NCI-H774 (cell line): ENCODE results near the gene EPB41.
"Not testable (repeated sequence)": the region's sequence is repeated elsewhere in the genome, so short reads cannot be mapped to it uniquely, and the experiment has no call there.

Experiments
- DNase-seq: peaks from one replicate; lab custom pipeline; 2025; lab: John Stamatoyannopoulos, UW

The EPB41 gene

DNA sequence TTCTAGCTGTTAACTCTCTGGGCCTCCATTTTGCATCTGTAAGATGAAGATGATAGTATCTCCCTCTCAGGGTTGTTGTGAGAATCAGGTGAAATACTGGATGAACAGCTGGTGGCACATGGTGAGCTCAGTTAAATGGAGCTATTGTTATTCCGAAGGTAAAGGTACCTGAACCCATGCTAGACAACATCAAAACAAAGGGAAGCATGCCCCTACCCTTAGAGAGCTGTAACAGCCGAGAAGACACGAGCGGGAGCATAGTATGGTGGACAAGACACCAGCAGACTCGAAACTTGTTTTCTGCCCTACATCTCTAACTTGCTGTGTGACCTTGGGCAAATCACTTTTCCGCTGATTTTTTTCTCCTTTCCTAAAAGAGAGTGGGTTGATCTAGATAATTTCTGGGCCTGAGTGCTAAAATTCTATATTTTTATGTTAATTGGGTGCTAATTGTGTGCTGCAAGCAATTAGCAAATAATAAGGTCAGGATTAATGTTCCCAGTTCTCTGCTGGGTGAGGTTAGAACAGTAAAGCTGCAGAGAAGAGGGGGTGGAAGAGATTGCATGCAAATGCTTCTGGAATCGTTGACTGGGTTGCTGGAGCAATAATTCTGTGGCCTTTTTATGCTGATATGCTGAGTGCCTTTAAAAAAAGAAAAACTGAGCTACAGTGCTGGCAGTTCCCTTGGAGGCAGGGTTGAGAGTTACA lies 198.5 kb downstream of the EPB41 start:
- no peak for DNase-seq

DNA sequence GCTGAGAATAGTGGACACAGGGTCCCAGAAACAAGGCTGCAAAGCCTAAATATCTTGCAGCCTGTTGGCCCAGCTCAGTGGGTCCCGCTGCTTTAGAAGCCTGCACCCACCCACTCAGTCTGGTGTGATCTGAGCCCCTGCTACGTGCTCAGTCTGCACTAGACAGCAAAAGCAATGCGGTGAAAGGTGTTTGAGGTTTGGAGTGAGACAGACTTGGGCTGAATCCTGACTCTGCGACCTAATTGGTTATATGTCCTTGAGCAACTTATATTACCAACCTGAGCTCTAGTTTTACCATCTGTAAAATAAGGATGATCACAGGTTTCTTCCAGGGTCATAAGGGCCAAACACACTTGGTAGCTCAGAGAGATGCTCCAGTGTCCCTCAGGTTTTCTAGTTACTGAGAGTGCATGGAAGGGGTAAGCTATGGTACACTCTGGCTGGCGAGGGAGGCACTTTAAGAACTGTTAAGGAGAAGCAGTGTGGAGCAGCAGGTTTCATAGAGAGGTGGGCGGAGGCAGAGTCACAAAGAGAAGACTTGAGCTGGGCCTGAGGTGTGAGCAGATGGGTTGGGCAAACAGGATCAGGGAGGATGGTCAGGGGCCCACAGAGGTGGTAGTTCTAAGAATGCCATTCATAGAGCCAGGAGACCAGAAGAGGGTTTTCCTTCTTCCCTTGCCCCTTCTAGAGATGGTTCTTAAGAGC lies 199.2 kb downstream of the EPB41 start:
- DNase-seq = no peak

DNA sequence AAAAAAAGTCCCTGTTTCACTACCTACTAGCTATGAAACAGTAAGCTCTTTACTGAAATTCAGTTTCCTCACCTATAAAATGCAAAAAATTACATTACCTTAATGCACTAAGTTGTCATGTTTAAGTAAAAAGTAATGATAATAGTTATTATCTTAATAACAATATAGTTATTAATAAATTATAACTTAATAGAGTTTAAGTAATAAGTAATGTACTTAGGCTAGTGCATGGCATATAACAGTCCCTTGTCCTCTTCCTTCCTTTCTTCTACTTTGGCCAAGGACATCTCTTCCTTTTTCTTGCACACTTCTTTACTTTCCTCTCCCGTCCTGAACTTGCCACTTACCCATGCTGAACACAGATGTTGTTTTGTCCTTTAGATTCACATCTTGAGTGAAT lies 200.3 kb downstream of the EPB41 start:
- no peak for DNase-seq

DNA sequence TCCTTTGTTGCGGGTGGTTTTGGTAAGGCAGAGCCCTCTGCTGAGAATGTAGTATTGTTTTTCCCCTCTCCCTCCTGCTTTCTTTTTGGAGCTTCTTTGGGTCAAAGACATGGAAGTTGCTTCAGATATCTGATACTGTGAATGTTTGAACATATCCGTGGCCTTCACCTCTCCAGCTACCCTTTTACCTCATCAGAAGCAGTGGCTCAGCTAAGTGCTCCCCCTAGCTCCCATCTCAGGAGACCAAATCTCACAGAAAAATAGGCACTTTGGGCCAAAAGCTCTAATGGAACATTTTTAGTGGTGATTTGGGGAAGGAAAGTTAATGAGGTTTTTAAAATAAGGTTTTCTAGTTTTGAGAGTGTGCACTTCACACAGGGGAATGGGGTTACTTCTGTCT lies 203.0 kb downstream of the EPB41 start:
- no peak for DNase-seq

DNA sequence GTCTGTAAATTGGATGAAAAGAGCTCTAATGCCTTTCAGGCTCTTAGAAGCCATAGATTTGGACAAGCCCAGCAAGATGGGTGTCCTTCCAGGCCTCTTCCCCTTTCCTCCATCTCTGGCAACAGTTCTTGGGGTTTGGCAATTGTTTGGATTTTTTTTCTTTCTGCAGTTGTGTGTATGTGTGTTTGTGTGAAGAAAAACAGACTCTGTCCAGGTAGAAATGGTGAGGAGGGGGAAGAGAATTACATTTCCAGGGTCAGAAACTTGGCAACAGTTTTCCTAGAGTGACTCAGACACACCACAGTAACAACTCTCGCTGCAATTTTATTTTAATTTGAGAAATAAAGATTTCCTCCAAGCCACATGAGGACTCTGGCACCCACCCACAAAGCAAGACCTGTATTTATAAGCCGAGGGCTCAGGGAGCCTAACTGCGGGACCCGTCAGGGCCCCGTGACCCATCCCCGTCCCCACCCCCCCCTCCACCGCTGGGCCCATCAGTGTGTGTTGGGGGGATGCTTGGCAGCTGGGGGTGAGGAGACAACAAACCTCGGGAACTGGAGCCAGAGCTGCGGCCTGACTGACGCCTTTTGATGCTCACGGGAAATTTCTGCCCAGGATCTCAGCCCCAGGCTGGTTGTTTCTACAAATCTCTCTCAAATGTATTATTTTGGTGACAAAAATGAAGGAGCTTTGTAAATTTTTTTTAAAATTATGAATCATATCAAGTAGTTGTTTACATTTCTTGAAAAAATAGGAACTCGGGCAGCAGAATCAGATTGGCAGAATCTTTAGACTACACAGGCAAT lies 205.0 kb downstream of the EPB41 start:
- DNase-seq = no peak

DNA sequence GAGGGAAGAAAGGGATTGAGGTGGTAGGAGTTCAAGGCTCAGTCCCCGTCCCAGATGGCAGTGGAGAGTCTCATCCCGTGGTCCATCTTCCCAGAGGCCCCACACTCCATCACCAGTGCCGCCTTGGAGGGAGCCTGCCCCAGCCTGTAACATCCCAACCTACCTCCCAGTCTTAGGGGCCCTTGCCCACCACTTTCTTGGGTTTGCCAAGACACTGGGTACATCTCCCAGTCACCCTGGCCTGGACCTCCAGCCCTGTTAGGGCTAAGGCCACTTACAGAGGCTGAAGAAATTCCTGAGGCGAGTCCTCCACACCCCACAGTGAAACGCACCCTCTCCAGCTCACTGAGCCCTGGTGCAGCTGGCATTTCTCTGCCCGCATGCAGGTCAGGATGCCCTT lies 206.0 kb downstream of the EPB41 start:
- no peak for DNase-seq

DNA sequence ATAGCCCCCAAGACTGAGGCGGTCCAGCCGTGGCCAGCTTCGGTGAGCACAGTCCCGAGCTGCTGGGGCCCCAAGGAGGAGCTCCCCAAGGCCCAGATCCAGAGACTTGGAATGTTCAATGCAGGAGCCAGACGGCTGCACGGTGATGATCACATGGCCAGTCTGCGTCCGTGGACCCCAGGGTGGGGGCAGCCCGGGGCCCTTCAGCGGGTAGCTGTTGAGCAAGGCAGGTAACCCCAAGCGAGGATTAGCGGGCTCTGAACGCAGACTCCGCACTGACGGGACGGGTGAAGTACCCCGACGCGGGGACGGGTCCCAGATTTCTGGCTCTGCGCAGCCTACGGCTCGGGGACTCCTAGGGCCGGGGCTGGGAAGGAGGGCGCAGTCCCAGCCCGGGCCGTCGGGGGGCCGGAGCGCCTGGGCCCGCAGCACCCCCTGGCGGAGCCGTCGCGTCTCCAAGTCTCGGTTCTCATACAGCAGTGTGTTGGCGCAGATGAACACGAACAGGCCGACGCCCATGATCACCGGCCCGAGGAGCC lies 206.6 kb downstream of the EPB41 start:
- DNase-seq = no peak

DNA sequence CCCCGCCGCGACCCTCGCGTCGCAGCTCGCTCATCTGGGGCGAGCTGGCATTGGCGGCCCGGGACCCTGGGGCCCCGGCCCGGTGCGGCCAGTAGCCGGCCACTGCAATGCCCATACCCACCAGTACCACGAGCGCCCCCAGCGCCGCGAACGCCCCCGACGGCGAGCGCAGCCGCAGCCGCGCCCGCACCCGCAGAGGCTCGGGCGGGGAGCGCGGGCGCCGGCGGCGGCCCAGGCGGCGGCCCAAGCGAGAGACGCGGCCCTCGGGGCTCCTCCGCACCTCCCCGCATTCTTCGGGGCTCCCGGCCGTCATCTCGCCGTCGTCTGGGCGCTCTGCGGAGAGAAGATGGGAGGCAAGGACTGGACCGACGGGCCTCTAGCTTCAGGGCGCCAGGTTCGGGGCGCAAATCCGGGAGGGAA lies 207.2 kb downstream of the EPB41 start:
- DNase-seq = no peak

DNA sequence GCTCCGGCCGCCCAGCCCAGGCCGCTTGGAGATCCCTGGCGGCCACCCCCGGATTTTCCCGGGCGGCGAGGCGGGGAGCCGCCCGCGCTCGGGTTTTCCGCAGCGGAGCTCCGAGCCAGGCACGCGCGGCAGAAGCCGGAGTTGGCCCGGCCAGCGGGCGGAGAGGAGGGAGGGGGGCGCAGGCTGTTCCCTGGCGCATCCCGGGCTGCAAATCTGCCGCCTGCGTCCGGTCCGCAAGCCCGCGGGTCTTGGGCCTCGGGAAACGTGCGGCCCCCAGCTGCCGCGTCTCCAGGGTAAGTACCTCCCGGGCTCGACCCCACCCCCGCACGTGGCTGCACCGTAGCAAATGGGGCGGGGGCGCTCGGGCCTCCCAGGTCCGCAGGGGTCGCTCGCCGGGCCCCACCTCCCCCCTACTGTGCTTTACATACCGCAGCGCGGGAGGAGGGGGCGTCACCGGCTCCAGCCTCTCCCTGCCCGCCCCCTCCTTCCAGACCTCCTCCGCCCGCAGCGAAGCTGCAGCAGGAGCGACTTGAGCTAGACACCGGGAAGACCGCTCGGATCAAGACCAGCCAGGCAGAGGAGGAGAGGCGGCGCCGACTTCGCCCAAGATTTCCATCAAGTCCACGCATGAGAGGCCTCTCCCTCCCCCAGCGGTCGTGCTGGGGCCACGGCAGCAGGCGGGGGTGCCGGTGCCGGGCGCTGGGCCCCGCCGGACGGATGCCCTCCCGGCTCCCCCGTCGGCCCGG lies 207.7 kb downstream of the EPB41 start:
- DNase-seq = no peak

DNA sequence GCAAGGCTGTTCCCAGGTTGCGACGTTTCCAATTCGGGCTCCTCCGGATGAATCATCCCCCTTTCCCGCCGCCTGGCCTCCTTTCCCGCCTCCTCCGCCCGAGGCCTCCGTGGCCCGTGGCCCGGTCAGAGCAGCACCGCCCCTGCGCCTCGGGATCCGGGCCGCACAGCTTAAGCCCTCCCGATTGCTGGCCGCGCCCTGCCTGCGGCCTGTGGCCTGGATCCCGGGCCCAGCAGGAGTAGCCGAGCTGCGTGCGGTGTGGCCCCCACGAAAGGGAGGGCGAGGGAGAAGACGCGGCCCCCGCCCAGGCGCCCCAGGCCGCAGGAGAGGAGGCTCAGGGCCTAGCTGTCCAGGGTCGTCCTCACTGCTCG lies 208.3 kb downstream of the EPB41 start:
- no peak for DNase-seq

DNA sequence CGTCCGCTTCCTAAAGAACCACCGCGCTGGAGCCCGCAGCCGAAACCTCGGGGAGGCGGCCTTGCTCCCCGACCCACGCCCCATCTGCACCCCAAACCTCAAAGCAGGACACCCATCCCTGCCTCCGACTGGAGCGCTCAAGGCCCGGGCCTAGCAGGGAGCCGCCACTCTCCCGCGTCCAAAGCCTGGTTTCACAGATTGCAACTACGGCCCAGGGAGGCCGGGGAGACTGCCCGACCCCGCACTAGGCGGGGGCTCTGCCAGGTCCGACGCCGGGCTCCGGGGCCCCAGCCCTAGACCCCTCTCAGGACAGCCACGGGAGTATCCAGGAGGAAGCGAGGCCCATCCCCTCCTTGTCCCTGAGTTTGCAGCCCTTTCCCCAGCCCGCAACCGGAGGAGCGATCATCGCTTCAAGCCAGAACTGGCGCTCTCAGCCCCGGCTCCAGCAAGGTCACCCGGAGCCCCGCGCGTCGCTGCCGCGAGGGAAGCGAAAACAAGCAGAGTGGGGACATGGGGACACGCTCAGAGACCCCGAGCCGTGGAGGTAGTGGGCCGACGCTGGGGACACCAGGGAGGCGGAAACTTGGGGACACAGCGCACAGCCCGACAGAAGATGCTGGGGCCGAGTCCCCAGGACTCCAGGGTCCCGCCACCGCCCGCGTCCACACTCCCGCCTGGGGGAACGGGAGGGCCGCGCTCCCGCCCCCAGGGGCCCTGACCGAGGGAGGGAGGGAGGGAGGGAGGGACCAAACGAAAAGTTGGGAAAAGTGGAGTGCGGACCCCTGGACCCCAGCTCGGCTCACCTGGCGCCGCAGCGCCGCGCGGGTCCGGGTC lies 208.9 kb downstream of the EPB41 start:
- DNase-seq = no peak

DNA sequence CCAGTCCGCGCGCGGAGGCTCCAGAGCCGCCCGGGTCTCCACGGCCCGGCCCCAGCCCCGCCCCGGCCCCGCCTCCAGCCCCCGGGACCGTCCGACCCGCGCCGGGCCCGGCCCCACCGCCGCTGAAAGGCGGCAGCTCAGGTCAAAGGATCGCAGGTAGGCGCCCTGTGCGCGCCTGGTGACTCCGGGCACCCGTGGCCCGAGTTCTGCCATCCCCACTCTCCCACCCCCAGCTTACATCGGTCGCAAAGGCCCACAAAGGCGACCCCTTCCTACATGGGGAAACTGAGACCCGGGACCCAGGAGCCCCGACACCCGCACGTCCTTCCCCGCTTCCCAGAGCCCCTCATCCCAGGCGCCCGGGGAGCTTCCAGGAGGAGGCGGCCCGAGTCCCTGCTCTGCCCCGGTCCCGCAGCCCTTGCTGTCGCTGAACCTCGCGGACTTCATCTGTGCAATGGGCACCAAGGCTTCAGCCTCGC lies 209.6 kb downstream of the EPB41 start, which contains the start of gene TMEM200B:
TMEM200B (minus strand) TSS at position 17 of the 479 bp plus-strand sequence. CDS start 2,075 bp downstream, outside the sequence.
- DNase-seq = no peak

DNA sequence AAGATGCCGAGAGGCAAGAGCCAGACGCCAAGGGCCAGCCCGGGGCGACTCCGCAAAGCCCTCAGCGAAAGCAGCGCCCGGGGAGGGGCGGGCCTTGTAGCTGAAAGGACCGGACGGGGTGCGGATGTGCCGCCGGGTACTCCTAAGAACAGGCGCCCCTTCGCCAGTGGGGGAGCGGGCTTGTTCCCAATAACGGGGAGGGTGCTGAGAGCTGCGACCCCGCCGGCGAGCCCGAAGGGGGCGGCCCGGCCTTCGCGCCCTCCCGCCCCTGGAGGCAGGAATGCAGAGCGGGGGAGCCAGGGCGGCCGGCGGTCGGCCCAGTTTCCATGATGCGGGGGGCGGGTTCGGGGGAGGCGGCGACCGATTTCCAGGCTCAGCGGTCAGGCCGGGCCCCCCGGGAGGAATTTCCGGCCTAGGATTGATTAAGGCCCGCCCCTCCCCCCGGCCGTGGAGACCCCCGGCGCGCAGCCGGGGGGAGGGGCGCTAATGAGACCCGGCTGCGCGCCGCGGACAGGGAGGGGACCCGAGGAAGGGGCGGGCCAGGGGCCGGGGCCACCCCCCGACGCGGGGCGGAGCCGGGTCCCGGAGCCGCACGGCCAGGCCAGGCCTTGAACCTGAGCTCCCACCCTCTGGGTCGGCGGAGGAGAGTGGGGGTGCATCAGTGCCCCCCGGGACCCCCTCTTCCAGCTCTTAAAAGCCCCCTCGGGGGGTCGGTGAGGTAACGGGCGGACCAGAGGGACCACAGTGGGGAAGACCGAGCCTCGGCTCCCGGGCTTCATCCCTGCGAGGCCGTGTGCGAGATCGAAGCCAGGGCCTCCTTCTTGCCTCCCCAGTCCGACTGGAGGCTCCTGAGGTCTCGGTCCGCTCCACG lies 210.2 kb downstream of the EPB41 start:
- DNase-seq = peak; percentile 0

DNA sequence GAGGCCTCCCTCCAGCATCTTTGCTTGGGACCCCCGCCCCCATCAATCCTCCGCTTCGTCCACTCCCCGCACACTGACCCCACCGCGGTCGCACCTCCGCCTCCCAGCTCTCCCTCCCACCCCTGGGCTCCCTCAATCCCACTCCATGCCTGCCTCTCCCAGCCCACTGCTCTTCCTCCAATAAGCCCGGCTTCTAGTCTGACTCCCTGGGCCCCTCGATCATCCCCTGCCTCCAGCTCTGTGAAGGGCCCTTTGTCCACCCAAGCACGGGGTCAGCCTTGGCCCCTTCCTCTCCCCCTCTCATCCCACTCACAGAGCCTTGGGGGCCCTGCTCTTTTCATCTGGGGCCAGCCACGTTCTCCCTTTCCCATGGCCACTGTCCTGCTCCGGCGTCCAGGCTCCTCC lies 210.9 kb downstream of the EPB41 start:
- no peak for DNase-seq

DNA sequence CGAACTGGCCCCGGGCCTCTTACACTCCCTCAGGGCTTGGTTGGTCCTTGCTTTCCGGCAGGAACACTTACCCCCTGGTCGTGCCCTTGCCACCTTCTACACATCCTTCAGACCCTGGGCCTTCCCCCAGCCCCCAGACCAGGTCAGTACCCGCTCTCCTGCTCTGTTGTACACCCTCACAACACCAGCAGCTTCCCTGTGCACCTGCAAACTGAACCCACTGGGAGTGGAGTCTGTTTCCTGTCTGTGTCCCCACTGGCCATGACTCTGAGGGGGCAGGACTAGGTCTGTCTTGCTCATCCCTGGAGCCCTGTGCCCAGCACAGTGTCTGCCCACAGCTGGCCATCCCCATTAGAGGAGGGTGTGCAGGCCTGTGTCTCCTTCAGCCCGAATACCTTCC lies 211.4 kb downstream of the EPB41 start:
- no peak for DNase-seq

DNA sequence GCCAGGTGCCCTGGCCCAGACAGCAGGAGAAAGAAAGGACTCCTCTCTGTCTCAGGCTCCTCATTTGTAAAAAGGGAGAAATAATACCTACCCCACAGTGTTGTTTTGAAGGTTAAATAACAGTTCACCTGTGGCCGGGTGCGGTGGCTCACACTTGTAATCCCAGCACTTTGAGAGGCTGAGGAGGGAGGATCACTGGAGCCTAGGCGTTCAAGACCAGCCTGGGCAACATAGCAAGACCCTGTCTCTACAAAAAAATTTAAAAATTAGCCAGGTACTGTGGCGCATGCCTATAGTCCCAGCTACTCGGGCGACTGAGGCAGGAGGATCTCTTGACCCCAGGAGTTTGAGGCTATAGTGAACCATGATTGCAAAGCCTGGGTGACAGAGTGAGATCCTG lies 211.8 kb downstream of the EPB41 start:
- DNase-seq = no peak

DNA sequence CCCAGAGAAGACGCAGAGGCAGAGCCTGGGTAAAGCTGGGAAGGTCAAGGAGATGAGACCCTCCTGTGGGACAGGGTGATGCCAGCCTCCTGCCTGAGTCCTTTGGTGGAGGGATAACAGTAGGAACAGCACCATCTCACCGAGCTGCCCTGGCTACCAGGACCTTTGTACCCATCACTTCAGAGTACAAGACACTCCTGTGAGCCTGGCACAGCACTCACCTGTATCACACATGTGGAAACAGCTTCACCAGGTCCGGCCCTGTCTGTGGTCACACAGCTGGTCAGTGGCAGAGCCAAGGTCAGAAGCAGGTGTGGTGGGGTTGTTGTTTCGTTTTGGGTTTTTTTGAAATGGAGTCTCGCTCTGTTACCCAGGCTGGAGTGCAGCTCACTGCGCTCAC lies 214.4 kb downstream of the EPB41 start:
- no peak for DNase-seq

DNA sequence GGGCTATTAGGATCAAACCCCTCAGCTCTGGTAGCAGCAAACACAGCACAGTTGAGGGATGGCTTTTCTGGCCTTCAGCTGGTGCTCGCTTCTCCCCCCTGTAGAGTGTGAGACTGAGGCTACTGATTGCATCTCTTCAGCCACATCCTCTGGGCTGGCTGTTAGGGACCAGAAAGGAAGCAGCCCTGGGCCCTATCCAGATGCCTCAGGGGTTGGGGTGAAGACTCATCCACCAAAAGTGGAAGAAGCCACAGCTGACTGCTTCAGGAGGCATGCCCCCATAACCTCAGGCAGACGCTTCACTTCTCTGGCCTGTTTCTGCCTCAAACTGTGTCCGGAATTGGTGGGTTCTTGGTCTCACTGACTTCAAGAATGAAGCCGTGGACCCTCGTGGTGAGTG lies 215.5 kb downstream of the EPB41 start:
- no peak for DNase-seq

DNA sequence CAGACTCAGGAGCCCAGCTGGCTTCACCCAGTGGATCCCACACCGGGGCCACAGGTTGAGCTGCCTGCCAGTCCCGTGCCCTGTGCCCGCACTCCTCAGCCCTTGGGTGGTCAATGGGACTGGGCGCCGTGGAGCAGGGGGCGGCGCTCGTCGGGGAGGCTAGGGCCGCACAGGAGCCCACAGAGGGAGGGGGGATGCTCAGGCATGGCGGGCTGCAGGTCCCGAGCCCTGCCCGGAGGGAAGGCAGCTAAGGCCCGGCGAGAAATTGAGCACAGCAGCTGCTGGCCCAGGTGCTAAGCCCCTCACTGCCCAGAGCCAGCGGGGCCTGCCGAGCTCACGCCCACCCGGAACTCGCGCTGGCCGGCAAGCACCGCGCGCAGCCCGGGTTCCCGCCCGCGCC lies 216.7 kb downstream of the EPB41 start:
- DNase-seq = not testable (repeated sequence)
